Osteoblast (primary cell): Measurements from ENCODE around the gene CMTM7. TPM values are rescaled to one million over a fixed set of nuclear protein-coding genes. Genes with fewer than 3 reads are reported as not detected.

Source experiments
- DNase-seq: peaks from one replicate; pipeline ENCODE4 v3.0.0; 2011; ENCODE audit warnings: low spot score, mixed read lengths; ENCODE audit not compliant: insufficient read length; ENCODE audit errors: missing footprints
- H2AFZ ChIP-seq: 2 replicates; pipeline ENCODE4 v1.6.0; 2011; ENCODE audit warnings: mild to moderate bottlenecking, low read length
- H3K27ac ChIP-seq: 2 replicates; pipeline ENCODE4 v1.5.1; 2011; ENCODE audit warnings: mild to moderate bottlenecking, low read depth, low read length, moderate library complexity
- H3K27me3 ChIP-seq: 2 replicates; pipeline ENCODE4 v1.6.0; 2012; ENCODE audit warnings: mild to moderate bottlenecking, control low read depth, inconsistent platforms, low read length, moderate library complexity; ENCODE audit not compliant: insufficient read depth
- H3K36me3 ChIP-seq: 2 replicates; pipeline ENCODE4 v1.5.1; 2011; ENCODE audit warnings: mild to moderate bottlenecking, low read length, control low read depth, moderate library complexity; ENCODE audit not compliant: insufficient read depth
- H3K4me1 ChIP-seq: 2 replicates; pipeline ENCODE4 v1.5.1; 2011; ENCODE audit warnings: mild to moderate bottlenecking, low read length, control low read depth, moderate library complexity; ENCODE audit not compliant: insufficient read depth
- H3K4me2 ChIP-seq: 2 replicates; pipeline ENCODE4 v1.6.0; 2011; ENCODE audit warnings: mild to moderate bottlenecking, low read length; ENCODE audit not compliant: insufficient read depth
- H3K4me3 ChIP-seq: fragments of 200-600 bp; sonication (generic); 3 replicates; pipeline ENCODE4 v1.5.1; 2012; ENCODE audit warnings: mild to moderate bottlenecking, low read length, inconsistent platforms; ENCODE audit not compliant: insufficient read depth
- H3K79me2 ChIP-seq: 2 replicates; pipeline ENCODE4 v1.6.0; 2012; ENCODE audit warnings: mild to moderate bottlenecking, low read length, control low read depth, inconsistent platforms; ENCODE audit not compliant: insufficient read depth
- H3K9me3 ChIP-seq: 2 replicates; pipeline ENCODE4 v1.5.1; 2011; ENCODE audit warnings: low read depth, low read length, control low read depth
- H4K20me1 ChIP-seq: 2 replicates; pipeline ENCODE4 v1.6.0; 2012; ENCODE audit warnings: mild to moderate bottlenecking, low read length, control low read depth; ENCODE audit not compliant: insufficient read depth
- total RNA-seq: library from RNA; depleted of rRNA; stranded (reverse); fragments of >200 nt; gene quantifications from 2 replicates; pipeline ENCODE4 v1.2.3, GENCODE V29; 2012
- TF ChIP-seq, protein P1 (sequence below): IDR thresholded peaks from 2 replicates; pipeline ENCODE4 v1.5.1; 2011; ENCODE audit warnings: mild to moderate bottlenecking, low read depth, low read length, moderate library complexity; ENCODE audit errors: extremely low read depth

CMTM7 gene
- total RNA-seq, 1 donor = 7.2 TPM

GRCh38 chr3:32432045-32432710 lies 40.5 kb downstream of the CMTM7 start:
- H3K36me3 ChIP-seq = no peaks in the 10 kb centered on the region
- no peak overlapping the region for H2AFZ ChIP-seq
- no peaks in the 10 kb centered on the region for H3K27me3 ChIP-seq
- no peak overlapping the region for H3K27ac ChIP-seq
- H3K4me1 ChIP-seq = peaks cover 9% of the 10 kb centered on the region
- H4K20me1 ChIP-seq = no peaks in the 10 kb centered on the region
- H3K4me3 ChIP-seq = no peak overlapping the region
- H3K4me2 ChIP-seq = no peak overlapping the region
- no peak for DNase-seq
- no peaks in the 10 kb centered on the region for H3K9me3 ChIP-seq
- TF ChIP-seq, protein P1, sequence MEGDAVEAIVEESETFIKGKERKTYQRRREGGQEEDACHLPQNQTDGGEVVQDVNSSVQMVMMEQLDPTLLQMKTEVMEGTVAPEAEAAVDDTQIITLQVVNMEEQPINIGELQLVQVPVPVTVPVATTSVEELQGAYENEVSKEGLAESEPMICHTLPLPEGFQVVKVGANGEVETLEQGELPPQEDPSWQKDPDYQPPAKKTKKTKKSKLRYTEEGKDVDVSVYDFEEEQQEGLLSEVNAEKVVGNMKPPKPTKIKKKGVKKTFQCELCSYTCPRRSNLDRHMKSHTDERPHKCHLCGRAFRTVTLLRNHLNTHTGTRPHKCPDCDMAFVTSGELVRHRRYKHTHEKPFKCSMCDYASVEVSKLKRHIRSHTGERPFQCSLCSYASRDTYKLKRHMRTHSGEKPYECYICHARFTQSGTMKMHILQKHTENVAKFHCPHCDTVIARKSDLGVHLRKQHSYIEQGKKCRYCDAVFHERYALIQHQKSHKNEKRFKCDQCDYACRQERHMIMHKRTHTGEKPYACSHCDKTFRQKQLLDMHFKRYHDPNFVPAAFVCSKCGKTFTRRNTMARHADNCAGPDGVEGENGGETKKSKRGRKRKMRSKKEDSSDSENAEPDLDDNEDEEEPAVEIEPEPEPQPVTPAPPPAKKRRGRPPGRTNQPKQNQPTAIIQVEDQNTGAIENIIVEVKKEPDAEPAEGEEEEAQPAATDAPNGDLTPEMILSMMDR = no peak
- peaks cover 17% of the 10 kb centered on the region for H3K79me2 ChIP-seq

GRCh38 chr3:32432711-32433530 lies 41.3 kb downstream of the CMTM7 start:
- Histone ChIP-seq H3K79me2 (peaks cover 11% of the 10 kb centered on the region), H3K27me3 (no peaks in the 10 kb centered on the region), H2AFZ (peak overlapping the region; percentile 16), H3K36me3 (no peaks in the 10 kb centered on the region), H3K4me2 (no peak overlapping the region), H3K9me3 (no peaks in the 10 kb centered on the region), H3K4me1 (peaks cover 9% of the 10 kb centered on the region), H3K27ac (no peak overlapping the region), H3K4me3 (no peak overlapping the region), H4K20me1 (no peaks in the 10 kb centered on the region)
- no peak for DNase-seq
- TF ChIP-seq, protein P1 = no peak

DNA sequence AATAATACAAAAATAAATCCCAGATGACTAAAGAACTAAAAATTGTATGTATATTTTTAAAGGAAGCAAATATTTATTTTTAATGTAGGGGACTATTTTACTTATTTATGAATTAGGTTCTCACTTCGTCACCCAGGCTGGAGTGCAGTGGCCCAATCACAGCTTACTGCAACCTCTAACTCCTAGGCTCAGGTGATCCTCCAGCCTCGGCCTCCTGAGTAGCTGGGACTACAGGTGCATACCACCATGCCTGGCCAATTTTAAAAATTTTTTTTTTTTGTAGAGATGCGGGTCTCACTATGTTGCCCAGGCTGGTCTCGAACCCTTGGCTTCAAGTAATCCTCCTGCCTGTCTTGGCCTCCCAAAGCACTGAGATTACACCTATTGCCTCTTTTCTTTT lies 42.6 kb downstream of the CMTM7 start:
- Histone ChIP-seq H2AFZ (no peak overlapping the region), H3K4me3 (no peak overlapping the region), H3K27me3 (no peaks in the 10 kb centered on the region), H3K9me3 (no peaks in the 10 kb centered on the region), H3K79me2 (peaks cover 8% of the 10 kb centered on the region), H3K36me3 (no peaks in the 10 kb centered on the region), H4K20me1 (no peaks in the 10 kb centered on the region), H3K4me2 (no peak overlapping the region), H3K27ac (no peak overlapping the region), H3K4me1 (peaks cover 9% of the 10 kb centered on the region)
- TF ChIP-seq, protein P1 = no peak
- DNase-seq = no peak
